Stimulated activated CD4-positive, alpha-beta T cell treated with anti-CD3 and anti-CD28 coated beads, Interleukin-2, amount 100 ng/mL, for 48 hours (primary cell): ENCODE data around the gene MCTP2.

Source experiments
- DNase-seq, 2 donors: peaks; one replicate each; pipeline ENCODE4 v3.0.0-alpha.2; 2020

The MCTP2 gene

DNA sequence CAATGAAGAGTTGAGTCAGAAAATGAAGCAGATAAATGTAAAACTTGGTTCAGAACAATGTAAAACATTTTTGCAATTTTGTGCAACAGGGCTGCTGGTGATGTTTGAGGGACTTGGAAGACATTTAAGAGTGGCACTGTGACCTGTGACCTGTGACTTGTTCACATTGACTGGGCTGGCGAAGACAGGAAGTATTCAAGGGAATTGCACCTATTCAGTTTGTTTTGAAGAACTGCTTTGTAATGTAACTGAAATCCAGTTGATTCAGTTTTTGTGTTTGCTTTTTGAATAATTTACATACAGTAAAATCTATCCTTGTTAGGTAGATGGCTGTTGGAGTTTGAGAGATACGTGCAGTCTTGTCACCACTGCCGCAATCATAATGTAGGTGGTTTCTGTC is 35.4 kb downstream of the MCTP2 start:
- no peak for DNase-seq

DNA sequence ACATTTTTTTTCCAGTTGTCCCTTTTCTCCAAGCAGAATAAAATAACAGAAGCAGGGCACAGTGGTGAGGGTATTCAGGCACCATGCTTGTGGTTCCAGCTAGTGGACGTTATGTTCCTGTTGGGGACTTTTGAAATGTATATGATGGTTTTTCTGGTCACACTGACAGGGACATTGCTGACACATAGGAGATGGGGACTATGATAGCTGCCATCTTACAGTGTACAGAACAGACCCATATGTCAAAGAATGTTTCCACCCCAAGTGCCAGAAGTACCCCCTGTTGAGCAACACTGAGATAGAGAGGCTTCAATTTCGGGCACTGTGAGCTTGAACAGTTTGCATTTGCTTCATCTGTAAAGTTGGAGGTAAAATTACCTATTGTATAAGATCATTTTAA is 38.6 kb downstream of the MCTP2 start:
- DNase-seq, result no peak

GRCh38 chr15:94270570-94270969 is 39.2 kb downstream of the MCTP2 start:
- DNase-seq, result no peak

DNA sequence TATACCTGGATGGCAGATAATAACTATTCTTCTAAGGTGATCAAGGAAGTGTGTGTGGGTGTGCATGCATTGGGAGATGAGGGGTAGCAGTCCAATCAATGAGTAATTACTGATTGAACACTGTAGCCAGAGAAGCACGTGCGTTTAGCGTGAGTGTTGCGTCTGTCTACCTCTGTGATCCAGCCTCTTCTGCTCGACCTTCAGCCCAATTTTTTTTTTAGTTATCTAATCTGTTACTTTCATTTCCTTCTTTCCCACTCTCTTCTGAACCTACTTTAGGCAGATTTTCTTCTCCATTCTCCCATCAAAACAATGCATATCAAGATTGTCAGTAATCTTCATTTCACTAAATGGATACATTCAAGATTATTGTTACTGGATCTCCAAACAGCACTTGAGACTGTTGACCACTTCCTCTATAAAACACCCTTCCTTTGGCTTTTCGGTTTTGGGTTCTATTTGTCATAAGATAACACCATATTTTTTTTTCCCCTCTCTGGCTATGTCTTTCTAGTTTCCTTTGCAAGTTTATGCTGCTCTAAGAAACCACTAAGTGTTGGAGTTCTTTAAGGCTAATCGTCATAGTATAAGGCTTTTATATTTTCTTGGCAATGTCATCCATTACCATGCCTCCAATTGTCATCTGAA is 41.0 kb downstream of the MCTP2 start:
- no peak for DNase-seq

DNA sequence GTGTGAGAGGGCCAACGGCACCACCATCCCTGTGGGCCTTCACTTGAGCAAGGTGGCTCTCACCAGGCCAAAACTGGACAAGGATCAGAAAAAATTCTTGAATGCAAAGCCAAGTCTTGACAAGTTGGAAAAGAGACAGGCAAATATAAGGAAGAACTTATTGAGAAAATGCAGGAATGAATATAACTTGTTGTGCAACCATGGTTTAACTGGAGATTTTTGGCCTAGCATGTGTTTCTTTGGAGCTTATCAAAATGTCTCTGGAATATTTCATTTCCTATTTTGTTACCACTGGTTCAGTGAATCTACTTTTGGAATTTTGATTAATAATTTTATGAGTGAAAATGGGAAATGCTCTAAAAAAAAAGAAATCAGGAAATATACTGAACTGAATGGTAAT is 42.5 kb downstream of the MCTP2 start:
- DNase-seq, result no peak

DNA sequence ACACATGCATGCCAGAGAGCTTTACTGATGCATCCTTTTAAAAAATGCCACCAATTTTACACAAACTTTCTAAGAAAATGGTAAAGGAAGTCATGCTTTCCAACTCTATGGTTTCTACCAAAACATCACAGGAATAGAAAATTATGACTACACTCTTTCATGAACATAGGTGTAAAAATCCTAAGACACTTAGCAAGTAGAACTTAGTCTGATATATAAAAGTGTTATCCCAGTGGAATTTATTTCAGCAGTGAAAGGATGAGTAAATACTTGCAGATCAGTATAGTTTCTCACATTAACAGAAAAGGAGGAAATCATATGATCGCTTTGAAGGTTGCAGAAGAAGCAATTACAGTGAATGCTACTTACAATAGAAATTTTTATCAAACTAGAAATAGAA is 43.4 kb downstream of the MCTP2 start:
- DNase-seq, result no peak

GRCh38 chr15:94277485-94277884 is 46.1 kb downstream of the MCTP2 start:
- DNase-seq, result no peak

GRCh38 chr15:94279736-94280135 is 48.4 kb downstream of the MCTP2 start:
- DNase-seq, result no peak

GRCh38 chr15:94280301-94280700 is 48.9 kb downstream of the MCTP2 start:
- DNase-seq, result no peak

- no peak for DNase-seq
These were observed 51.2 kb downstream of the MCTP2 start for GRCh38 chr15:94282269-94283250.

DNA sequence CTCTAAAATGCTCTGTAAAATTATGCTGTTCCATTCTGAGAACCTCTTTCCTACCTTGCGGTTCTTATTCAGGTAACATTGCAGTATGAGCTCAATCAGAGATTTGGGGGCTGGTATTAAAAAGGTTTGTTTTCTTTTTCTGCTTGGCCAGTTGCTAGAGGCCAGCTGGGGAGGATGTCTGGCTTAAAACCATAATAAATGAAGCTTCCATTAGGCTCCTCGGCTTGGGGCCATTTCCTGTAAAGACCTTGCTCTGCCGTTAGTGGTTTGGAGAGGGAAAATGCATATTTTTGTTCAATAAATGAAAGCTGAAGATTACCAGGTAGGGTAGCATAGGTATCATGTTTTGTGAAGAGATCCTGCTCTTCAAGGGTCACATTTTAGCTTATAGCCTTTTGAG is 55.2 kb downstream of the MCTP2 start:
- no peak for DNase-seq

DNA sequence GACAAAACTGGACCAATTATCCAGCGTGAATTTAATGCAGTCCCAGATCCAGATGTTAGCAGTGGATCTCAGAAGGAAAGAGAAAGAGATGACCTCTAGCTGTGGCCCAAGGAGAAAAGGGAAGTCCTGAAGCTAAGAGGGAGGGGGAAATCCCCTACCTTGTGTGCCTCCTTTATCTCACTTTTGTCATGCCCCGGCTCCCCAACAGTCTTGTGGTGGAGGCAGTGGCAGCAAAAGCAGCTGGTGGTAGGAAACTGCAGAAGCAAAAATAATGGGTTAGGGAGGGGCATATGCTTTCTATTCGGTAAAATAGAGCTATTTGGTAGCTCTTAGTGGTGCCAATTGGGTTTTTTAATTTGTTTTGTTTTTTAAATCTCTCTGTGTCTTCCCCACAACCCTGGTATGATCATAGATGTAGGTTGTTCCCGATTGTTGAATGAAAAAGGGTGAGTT is 56.5 kb downstream of the MCTP2 start:
- DNase-seq, result no peak

DNA sequence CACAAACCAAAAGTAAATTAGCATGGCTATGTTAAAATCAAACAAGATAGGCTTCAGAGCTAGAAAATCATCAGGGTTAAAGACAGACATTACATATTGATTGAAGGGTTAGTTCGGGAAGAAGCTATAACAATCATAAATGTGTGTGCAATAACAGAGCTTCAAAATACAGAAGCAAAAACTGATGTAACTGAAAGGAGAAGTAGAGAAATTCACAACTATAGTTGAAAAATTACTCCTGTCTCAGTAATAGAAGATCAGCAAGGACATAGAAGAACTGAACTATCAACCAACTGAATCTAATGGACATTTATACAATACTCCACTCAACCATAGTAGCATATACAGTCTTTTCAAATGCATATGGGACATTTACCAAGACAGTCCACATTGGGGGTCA is 59.4 kb downstream of the MCTP2 start:
- no peak for DNase-seq

DNA sequence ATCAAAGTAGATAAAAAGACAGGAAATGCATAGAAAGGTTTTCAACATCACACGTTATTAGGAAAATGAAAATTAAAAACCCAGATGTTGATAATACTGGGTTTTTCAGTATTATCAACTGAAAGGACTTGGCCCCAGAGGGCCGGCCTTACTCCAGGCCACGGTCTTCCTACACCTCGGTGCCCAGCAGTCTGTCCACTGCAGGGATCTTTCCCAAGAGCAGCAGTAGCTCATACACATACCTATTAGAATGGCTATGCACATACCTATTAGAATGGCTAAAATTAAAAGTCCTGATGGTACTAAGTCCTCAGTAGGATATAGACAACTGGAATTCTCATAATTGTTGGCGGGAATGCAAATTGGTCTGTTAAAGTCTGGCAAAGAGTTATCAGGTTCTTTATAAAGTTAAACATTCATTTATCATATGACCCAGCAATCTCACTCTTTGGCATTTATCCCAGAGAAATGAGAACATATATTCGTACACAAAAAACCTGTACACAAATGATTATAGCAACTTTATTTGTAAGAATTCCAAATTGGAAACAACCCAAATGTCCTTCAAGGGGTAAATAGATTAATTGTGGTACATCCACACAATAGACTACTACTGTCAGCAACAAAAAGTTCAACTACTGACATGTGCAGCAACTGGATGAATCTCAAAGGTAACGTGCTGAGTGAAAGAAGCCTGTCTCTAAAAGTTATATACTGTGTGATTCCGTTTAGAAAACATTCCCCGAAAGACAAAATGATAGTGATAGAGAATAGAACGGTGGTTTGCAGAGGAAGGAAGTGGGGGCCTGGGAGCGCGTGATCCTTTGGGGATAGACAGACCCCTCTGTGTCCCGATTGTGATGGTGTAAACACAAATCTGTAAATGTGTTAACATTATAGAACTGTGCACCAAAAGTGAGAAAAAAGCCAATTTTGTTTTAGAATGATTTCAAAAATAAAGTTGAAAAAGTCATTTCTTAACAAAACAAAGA is 62.3 kb downstream of the MCTP2 start:
- no peak for DNase-seq

GRCh38 chr15:94294556-94294955 is 63.2 kb downstream of the MCTP2 start:
- no peak for DNase-seq

DNA sequence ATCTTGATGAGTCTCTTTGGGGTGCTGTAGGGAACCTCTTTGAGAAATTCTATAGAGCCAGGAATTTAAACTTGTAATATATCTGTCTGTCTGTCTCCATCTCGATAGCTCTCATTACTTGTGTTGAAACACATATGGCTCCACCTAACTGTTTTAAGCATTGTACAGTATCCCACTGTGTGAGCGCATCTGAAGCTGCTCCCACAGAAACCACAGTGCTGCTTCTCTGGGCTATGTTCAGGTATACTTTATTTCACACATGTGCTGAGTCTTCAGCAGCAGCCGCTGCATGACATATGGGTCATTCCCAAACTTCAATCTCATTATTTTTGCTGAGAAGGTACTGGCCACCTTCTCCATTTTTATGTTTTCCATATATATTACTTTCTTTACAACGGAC is 63.9 kb downstream of the MCTP2 start:
- no peak for DNase-seq

DNA sequence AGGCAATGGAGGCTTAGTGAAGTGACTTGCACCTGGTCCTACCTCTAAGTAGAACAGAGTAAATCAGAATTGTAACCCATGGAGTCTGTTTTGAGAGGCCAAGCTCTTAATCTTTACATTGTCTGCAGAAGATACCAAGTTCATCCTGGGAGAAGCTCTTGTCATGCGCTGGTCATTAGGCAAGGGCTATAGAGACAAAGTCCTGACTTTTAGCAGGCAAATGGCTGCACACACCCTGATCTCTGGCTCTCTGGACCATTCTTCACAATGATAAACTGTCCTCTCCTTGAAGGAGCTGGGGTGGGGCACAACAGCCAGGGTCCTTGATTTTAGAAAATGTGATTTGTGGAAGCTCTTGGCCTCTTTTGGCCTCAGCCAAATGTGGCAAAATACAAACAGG is 65.4 kb downstream of the MCTP2 start:
- DNase-seq, result no peak

DNA sequence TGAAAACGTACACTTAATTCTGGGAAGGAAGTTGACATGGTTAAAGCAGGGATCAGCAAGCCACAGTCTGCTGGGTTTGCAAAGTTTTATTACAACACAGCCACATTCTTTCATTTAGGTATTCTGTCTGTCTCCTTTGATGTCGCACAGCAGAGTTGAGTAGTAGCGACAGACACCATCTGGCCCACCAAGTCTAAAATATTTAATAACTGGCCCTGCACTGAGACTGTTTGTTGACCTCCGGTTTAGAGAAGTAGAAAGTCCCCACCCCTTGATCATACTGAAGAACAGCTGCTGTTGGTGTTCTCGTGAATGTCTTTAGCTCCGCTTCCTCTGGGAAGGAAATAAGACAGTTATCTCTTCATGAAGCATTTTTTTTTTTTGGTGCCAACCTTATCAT is 66.2 kb downstream of the MCTP2 start:
- no peak for DNase-seq

GRCh38 chr15:94298364-94298763 is 67.0 kb downstream of the MCTP2 start:
- DNase-seq, result no peak

GRCh38 chr15:94300612-94301011 is 69.3 kb downstream of the MCTP2 start:
- no peak for DNase-seq

DNA sequence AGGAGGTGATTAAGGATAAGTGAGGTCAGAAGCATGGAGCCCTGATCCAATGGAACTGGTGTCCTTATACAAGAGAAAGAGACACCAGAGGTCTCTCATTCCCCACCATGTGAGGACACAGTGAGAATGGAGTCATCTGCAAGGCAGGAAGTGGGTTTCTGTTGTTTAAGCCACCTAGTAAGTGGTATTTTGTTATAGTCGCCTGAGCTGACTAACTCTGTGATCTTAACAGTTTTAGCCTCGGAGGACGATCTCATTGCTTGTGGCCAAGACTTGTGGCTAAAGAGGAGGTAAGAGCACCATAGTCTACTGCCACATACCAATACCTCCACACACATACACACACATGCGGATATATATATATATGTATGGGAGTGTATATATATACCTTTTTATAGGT is 73.8 kb downstream of the MCTP2 start:
- DNase-seq, result no peak

- no peak for DNase-seq
These were observed 75.6 kb downstream of the MCTP2 start for GRCh38 chr15:94306700-94307650.
